Right renal pelvis (tissue), 4 donors: ENCODE data around the gene CALD1. TPM values are rescaled to one million over a fixed set of nuclear protein-coding genes. Genes with fewer than 3 reads are reported as not detected.
A peak's percentile ranks its signal among the peaks of the same experiment; 100 is the strongest.

ENCODE experiments used
- DNase-seq, 4 donors: peaks; one replicate each; pipeline ENCODE4 v3.0.0-alpha.2; 2013; ENCODE audit warnings: low read depth in 4 of 4, low spot score in 3 of 4, missing footprints in 1 of 4
- polyA plus RNA-seq, 4 donors: library from polyadenylated mRNA; unstranded; fragments of 120-200 nt; gene quantifications; one replicate each; pipeline ENCODE4 v1.2.1, GENCODE V29; 2013; ENCODE audit not compliant: insufficient read length in 4 of 4

Gene CALD1
- polyA plus RNA-seq, 4 donors = 229 to 278 (median 260) TPM

GRCh38 chr7:134785842-134786241, 6.4 kb downstream of the CALD1 start:
- DNase-seq = no peak

DNA sequence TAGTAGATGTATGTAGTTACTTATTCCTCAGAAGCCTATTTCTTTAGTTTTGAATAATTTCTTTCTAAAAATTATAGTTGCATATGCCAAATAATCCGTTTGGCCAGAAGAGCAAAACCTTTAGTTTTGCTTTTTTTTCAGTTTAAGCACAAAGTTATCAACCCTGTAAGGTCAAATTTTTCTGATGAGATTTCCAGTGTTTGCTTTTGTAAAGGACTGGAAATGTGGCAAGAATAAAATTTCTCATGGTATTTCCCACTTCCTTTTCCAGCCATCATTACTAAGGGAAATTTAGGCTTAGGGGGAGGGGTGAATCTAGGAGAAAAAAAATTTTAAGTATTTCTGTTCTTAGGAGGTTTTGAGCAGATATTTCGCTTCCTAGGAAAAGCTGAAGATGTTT, 7.6 kb downstream of the CALD1 start:
- no peak for DNase-seq

- no peak for DNase-seq
Observed at GRCh38 chr7:134787720-134788119, 8.3 kb downstream of the CALD1 start.

DNA sequence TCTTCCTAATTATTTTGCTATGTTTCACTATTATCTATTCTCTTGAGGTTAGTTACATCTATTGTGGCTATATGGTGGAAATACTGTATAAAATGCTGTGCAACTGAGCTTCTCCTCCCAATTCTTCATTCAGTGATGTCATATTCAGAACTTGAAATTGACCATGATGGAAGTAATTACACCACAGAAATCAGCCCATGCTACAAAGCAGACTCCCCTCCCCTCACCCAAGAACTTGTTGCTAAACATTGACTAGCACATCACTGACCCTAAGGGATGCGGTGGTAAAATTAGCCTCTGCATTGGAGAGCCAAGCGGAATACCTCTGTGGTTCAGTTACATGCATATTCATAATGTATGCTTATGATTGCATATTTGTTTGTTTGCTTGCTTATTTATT, 8.8 kb downstream of the CALD1 start:
- no peak for DNase-seq

DNA sequence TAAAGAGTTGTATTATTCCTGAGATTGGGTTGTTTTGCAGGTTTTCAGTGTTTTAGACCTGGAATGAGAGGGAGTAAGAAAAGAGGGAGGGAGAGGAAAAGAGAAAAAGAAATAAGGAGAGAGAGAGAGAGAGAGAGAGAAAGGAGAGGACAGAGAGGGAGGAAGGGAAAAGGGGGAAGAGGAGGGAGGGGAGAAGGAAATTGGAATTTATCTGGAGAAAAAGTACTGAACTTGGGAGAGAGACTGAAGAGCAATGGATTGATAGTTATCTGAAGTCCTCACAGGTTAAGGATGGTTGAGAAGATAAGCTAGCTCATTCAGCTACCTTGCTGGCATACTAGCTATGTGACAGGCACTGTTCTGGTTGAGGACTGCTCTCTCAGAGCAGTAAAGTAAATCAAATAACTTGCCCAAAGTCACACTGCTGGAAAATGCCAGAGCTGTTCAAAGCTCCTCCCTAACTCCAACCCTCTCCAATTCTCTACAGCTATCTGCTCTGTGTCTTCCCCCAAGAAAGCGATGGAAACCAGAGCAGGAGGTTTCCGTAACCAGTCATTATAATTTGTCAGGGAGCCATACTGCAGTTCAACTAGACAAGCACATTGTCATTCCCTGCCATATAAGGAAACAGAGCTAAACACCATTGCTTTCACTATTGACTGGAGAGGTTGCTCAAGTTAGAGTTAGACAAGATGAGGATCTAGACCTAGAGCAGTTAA, 10.7 kb downstream of the CALD1 start:
- no peak for DNase-seq

DNA sequence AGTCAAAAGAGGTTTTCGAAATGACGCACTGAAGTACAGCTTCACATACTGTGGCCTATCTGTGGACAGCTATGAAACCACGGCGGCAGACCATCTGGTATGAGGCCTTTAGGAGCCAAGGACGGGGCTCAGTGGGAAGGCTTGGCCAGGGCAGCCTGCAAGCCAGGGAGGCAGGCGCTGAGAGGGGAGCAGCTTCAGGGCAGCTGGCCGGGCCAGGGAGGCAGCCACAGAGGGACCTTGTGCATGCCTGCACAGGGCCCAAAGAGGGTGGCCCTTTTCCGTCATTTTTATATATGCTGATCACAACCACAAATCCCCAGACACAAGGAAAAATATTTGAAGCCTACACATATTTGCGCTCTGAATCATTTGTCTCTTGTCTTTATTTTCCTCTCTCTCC, 13.5 kb downstream of the CALD1 start:
- DNase-seq = no peak

GRCh38 chr7:134795231-134795630, 15.8 kb downstream of the CALD1 start:
- DNase-seq = no peak

- no peak for DNase-seq
Observed at GRCh38 chr7:134798155-134798554, 18.7 kb downstream of the CALD1 start.

DNA sequence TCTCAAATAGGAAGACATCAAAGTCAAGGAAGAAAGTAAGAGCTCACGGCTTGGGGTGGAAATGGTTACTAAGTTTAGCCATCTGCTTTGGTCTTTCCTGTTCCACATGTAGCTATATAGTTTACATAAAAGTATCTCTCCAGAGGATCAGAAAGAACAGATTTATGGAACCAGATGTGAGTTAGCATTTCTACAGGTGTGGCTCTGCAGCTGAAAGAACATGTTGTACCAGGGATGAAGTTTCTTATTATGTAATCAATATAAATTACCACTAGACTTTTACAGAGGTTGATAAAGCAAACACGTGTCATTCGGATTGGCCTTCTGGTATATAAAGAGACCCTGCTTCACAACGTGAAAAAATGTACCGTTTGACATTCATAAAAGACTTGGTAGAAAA, 19.9 kb downstream of the CALD1 start:
- no peak for DNase-seq

DNA sequence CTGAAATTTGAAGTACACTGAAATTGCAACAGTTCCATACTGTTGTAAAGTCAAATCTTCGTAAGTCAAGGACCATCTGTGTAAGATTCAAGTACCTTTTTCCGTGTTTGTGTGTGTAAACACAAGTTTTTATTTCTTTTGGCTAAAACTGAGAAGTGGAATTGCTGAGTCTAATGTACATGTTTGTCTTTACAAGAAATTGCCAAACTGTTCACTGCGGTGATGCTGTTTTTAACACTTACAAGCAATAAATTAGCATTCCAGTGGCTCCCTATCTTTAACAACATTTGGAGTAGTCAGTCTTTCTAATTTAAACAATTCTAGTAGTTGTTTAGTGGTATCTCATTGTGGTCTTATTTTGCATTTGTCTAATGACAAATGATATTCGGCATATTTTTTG, 23.3 kb downstream of the CALD1 start:
- DNase-seq = no peak

GRCh38 chr7:134804351-134804750, 24.9 kb downstream of the CALD1 start:
- no peak for DNase-seq

DNA sequence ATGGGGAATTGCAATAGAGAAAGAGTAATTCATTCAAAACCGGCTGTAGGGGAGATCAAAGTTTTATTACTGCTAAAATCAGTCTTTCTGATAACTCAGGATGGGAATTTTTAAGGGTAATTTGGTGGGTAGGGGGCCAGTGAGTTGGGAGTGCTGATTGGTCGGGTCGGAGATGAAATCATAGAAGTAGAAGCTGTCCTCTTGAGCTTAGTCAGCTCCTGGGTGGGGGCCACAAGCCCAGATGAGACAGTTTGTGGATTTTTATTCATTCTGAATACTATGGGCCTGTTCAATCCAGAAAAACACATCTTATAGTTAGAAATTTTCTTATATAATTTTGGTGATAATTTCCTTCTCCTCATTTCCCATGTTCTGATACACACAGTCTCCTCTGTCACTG, 25.4 kb downstream of the CALD1 start:
- DNase-seq = no peak

GRCh38 chr7:134806197-134806596, 26.8 kb downstream of the CALD1 start:
- no peak for DNase-seq

- DNase-seq = no peak
Observed at GRCh38 chr7:134809616-134810015, 30.2 kb downstream of the CALD1 start.

GRCh38 chr7:134811765-134812164, 32.3 kb downstream of the CALD1 start:
- peak in 3 of 4 donors; percentile 28 to 43 (median 38) for DNase-seq

DNA sequence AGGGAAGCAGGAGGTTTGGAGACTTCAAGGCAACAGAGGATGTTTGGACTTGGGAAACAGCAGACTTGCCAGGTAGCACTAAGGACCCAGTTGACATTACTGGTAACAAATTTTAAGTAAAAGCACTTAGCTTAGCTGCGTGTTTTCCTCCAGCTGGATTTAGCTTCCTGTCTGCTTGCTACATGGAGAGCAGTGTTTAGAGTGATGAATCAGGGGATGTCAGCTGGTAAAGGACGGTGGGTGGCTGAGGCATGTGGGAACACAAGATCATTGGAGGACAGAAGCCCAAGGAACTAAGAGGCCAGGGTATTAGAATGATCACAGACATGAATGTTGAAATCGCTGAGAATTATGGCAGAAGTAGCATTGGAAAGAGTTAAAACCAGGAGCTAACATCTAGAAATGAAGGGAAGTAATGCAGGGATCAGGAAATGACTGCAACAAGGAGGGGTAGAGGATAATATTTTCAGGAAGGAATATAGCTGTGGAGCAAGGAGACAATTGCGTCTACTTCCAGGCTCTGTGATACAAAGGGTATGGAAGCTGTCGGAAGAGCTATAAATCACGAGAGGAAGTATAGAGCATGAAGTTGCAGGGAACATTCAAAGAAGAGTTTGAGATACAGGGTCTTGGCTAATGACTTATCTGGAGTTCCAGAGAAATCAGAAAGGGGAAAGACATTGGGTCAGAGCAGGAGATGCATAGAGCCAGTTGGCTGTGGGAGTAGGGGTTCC, 34.4 kb downstream of the CALD1 start:
- no peak for DNase-seq

- DNase-seq = no peak
Observed at GRCh38 chr7:134814730-134815364, 35.4 kb downstream of the CALD1 start.

- no peak for DNase-seq
Observed at GRCh38 chr7:134818613-134819345, 39.3 kb downstream of the CALD1 start.

GRCh38 chr7:134819401-134819800, 40.0 kb downstream of the CALD1 start:
- DNase-seq = no peak

- no peak for DNase-seq
Observed at GRCh38 chr7:134820295-134820694, 40.9 kb downstream of the CALD1 start.

GRCh38 chr7:134820778-134821177, 41.3 kb downstream of the CALD1 start:
- no peak for DNase-seq
